HCT116 (cell line): Measurements from ENCODE around the gene ITGA1. TPM values are rescaled to one million over a fixed set of nuclear protein-coding genes. Genes with fewer than 3 reads are reported as not detected.

ENCODE experiments used
- ATAC-seq: fragments of 200-7000 bp; cut with Tn5 transposase; 2 replicates; pipeline ENCODE4 v1.9.1; 2020; ENCODE audit warnings: mild to moderate bottlenecking, moderate library complexity
- BruUV-seq: library from RNA; stranded (reverse); fragments of 400-500 nt; replicated peaks from 2 replicates; lab custom pipeline; 2021; lab: Mats Ljungman, UMichigan
- CTCF ChIA-PET: fragments of 300-600 bp; sonication (Branson Sonifier 250); formaldehyde crosslinking; loops from one replicate; lab custom pipeline; 2021; ENCODE audit warnings: antibody characterized with exemption; lab: Charles Lee
- POLR2A ChIA-PET: fragments of 300-600, 350-600 bp; sonication (Branson Sonifier 250); formaldehyde crosslinking; loops from one replicate; lab custom pipeline; 2021; ENCODE audit warnings: antibody characterized with exemption; lab: Charles Lee
- RAD21 ChIA-PET, 2 experiments: fragments of 300-600 bp; sonication (Branson Sonifier 250); formaldehyde crosslinking; loops; one replicate each; lab custom pipeline; 2023; ENCODE audit warnings: low total read pairs in 2 of 2; ENCODE audit not compliant: uncharacterized antibody in 2 of 2, unreplicated experiment in 2 of 2, low non-redundant PET in 1 of 2; lab: Charles Lee
- DNase-seq: peaks from one replicate; pipeline ENCODE4 v3.0.0-alpha.2; 2010; ENCODE audit warnings: low read depth, low spot score
- H2AFZ ChIP-seq: fragments of 200-600 bp; shearing (Covaris generic), sonication (generic); 2 replicates; pipeline ENCODE4 v1.6.1; 2017; ENCODE audit warnings: low read depth, mixed run types, mixed read lengths, antibody characterized with exemption, low read length; ENCODE audit not compliant: poor library complexity, severe bottlenecking
- H3K27ac ChIP-seq: 2 replicates; pipeline ENCODE4 v1.5.1; 2012; ENCODE audit warnings: low read depth, low read length
- H3K27me3 ChIP-seq: fragments of 200-600 bp; sonication (generic); 2 replicates; pipeline ENCODE4 v1.6.1; 2016; ENCODE audit warnings: mixed run types, low read length, mixed read lengths; ENCODE audit not compliant: insufficient read depth
- H3K36me3 ChIP-seq, 2 experiments: fragments of 200-500 bp in 1 of 2; fragments of 200-600 bp in 1 of 2; sonication (Bioruptor generic) in 1 of 2; sonication (generic) in 1 of 2; 2 replicates each; pipeline versions ENCODE4 v1.5.1 to v1.6.1; 2014 to 2016; ENCODE audit warnings: low read length in 2 of 2, inconsistent platforms in 1 of 2, mixed read lengths in 1 of 2, mixed run types in 1 of 2; ENCODE audit not compliant: insufficient read depth in 2 of 2, control insufficient read depth in 1 of 2
- H3K4me1 ChIP-seq, 2 experiments: fragments of 200-600 bp in 1 of 2; sonication (generic) in 1 of 2; 2 replicates each; pipeline versions ENCODE4 v1.5.1 to v1.6.1; 2012 to 2017; ENCODE audit warnings: low read length in 2 of 2, inconsistent platforms in 1 of 2, mild to moderate bottlenecking in 1 of 2, mixed read lengths in 1 of 2, mixed run types in 1 of 2, moderate library complexity in 1 of 2; ENCODE audit not compliant: insufficient read depth in 2 of 2, control insufficient read depth in 1 of 2
- H3K4me2 ChIP-seq: fragments of 200-600 bp; sonication (generic); 2 replicates; pipeline ENCODE4 v1.6.1; 2017; ENCODE audit warnings: mixed run types, low read length, mixed read lengths
- H3K4me3 ChIP-seq, 2 experiments: fragments of 200-600 bp in 1 of 2; sonication (generic) in 1 of 2; replicated peaks in 1 of 2; 2 replicates each; pipeline ENCODE4 v1.5.1; 2011 to 2016; ENCODE audit warnings: low read length in 2 of 2, control low read depth in 1 of 2, low read depth in 1 of 2, mild to moderate bottlenecking in 1 of 2, mixed read lengths in 1 of 2, mixed run types in 1 of 2
- H3K79me2 ChIP-seq: fragments of 200-600 bp; sonication (generic); 2 replicates; pipeline ENCODE4 v1.6.1; 2017; ENCODE audit warnings: mild to moderate bottlenecking, mixed run types, low read length, moderate library complexity, mixed read lengths; ENCODE audit not compliant: insufficient read depth
- H3K9ac ChIP-seq: fragments of 200-600 bp; sonication (generic); 2 replicates; pipeline ENCODE4 v1.6.1; 2016; ENCODE audit warnings: low read length, mixed read lengths
- H3K9me2 ChIP-seq: fragments of 200-600 bp; sonication (generic), shearing (Covaris generic); 2 replicates; pipeline ENCODE4 v1.6.1; 2017; ENCODE audit warnings: mixed run types, mild to moderate bottlenecking, moderate library complexity; ENCODE audit not compliant: insufficient read depth
- H3K9me3 ChIP-seq, 2 experiments: fragments of 200-500 bp in 1 of 2; fragments of 200-600 bp in 1 of 2; sonication (Bioruptor generic) in 1 of 2; sonication (generic) in 1 of 2; 2 replicates each; pipeline ENCODE4 v1.6.1; 2014 to 2017; ENCODE audit warnings: low read length in 2 of 2, mixed read lengths in 2 of 2, inconsistent platforms in 1 of 2, low read depth in 1 of 2, mild to moderate bottlenecking in 1 of 2, mixed run types in 1 of 2, moderate library complexity in 1 of 2; ENCODE audit not compliant: control insufficient read depth in 1 of 2, insufficient read depth in 1 of 2
- H4K20me1 ChIP-seq: fragments of 200-600 bp; sonication (generic), shearing (Covaris generic); 2 replicates; pipeline ENCODE4 v1.6.1; 2017; ENCODE audit warnings: mixed run types, mild to moderate bottlenecking, moderate library complexity; ENCODE audit not compliant: insufficient read depth
- EZH2phosphoT487 ChIP-seq: fragments of 200-600 bp; IDR thresholded peaks from 2 replicates; pipeline ENCODE4 v1.6.1; 2018; ENCODE audit warnings: antibody characterized with exemption, borderline replicate concordance
- POLR2AphosphoS5 ChIP-seq: IDR thresholded peaks from 2 replicates; pipeline ENCODE4 v1.6.1; 2011; ENCODE audit warnings: mild to moderate bottlenecking, low read depth, low read length, moderate library complexity
- SRF ChIP-seq: IDR thresholded peaks from 2 replicates; pipeline ENCODE4 v1.6.1; 2012; ENCODE audit warnings: low read depth
- YY1 ChIP-seq: IDR thresholded peaks from 2 replicates; pipeline ENCODE4 v1.6.1; 2011; ENCODE audit warnings: low read length, low read depth, moderate library complexity, mild to moderate bottlenecking; ENCODE audit not compliant: insufficient replicate concordance; ENCODE audit errors: extremely low read depth
- ZNF274 ChIP-seq: fragments of 200-500 bp; sonication (Bioruptor generic); IDR thresholded peaks from 2 replicates; pipeline ENCODE4 v1.6.1; 2014; ENCODE audit warnings: mild to moderate bottlenecking, low read depth, low read length, inconsistent platforms
- intact Hi-C: fragments of 100-400 bp; cut with micrococcal nuclease; formaldehyde crosslinking; loops from 2 replicates; pipeline ENCODE4 v1.10.0; 2022
- total RNA-seq: library from RNA; stranded (reverse); gene quantifications from one replicate; pipeline ENCODE4 v1.2.1, GENCODE V29; 2021; ENCODE audit not compliant: unreplicated experiment
- TF ChIP-seq, protein P1 (sequence below): IDR thresholded peaks from 2 replicates; pipeline ENCODE4 v1.6.1; 2011; ENCODE audit warnings: mild to moderate bottlenecking, low read length, moderate library complexity; ENCODE audit not compliant: insufficient replicate concordance; ENCODE audit errors: extremely low read depth
- TF ChIP-seq, protein P2 (sequence below): IDR thresholded peaks from 2 replicates; pipeline ENCODE4 v1.6.1; 2012
- TF ChIP-seq, protein P3 (sequence below), 3 experiments: fragments of 200-600 bp in 1 of 3; sonication (generic) in 1 of 3; IDR thresholded peaks in 2 of 3; conservative IDR thresholded peaks in 1 of 3; 2 replicates each; pipeline ENCODE4 v1.5.1; 2012 to 2017; ENCODE audit warnings: low read depth in 2 of 3, low read length in 2 of 3, antibody characterized with exemption in 1 of 3, borderline replicate concordance in 1 of 3, control low read depth in 1 of 3, mild to moderate bottlenecking in 1 of 3, mixed read lengths in 1 of 3, mixed run types in 1 of 3, moderate library complexity in 1 of 3; ENCODE audit not compliant: insufficient read depth in 1 of 3

The ITGA1 gene
- total RNA-seq, 1 experiment from 2014 or later, result 1.8 TPM

DNA sequence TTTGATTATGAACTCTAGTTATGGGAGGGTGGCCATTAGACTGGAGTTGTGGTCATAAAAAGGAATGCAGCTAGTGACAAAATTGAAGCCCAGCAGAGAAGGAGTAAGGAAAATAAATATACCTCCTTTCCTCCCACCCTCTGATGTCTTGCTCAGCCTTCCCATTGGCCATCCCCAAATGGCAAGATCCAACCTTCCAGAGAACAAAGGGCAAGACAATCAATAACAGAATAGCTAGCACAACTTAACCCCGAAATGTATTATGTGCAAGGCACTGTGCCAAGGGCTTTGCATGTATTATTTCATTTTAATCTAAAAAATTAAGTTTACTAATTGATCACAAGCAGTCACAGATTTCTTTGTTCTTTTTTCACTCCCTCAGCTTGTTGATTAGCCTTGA, 3.6 kb downstream of the ITGA1 start:
- CTCF ChIA-PET, result no interaction called here
- H4K20me1 ChIP-seq, result no peaks in the 10 kb centered on the region
- no peak overlapping the region for H3K27ac ChIP-seq
- H3K4me2 ChIP-seq, result no peak overlapping the region
- H3K27me3 ChIP-seq, result no peaks in the 10 kb centered on the region
- no peaks in the 10 kb centered on the region for H3K9me2 ChIP-seq
- H3K9me3 ChIP-seq, result no peaks in the 10 kb centered on the region
- DNase-seq (no peak), ATAC-seq (no peak)
- H3K9ac ChIP-seq, result no peak overlapping the region
- TF ChIP-seq, protein P1, sequence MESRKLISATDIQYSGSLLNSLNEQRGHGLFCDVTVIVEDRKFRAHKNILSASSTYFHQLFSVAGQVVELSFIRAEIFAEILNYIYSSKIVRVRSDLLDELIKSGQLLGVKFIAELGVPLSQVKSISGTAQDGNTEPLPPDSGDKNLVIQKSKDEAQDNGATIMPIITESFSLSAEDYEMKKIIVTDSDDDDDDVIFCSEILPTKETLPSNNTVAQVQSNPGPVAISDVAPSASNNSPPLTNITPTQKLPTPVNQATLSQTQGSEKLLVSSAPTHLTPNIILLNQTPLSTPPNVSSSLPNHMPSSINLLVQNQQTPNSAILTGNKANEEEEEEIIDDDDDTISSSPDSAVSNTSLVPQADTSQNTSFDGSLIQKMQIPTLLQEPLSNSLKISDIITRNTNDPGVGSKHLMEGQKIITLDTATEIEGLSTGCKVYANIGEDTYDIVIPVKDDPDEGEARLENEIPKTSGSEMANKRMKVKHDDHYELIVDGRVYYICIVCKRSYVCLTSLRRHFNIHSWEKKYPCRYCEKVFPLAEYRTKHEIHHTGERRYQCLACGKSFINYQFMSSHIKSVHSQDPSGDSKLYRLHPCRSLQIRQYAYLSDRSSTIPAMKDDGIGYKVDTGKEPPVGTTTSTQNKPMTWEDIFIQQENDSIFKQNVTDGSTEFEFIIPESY, result no peak
- TF ChIP-seq YY1 (no peak), ZNF274 (no peak), POLR2AphosphoS5 (no peak), SRF (no peak)
- TF ChIP-seq, protein P2, sequence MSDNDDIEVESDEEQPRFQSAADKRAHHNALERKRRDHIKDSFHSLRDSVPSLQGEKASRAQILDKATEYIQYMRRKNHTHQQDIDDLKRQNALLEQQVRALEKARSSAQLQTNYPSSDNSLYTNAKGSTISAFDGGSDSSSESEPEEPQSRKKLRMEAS, result no peak
- H3K4me1 ChIP-seq, result peaks cover 13 to 19% of the 10 kb centered on the region in 2 experiments; a peak in 3 of 4 replicates
- intact Hi-C loops, result no loop called here
- no peaks in the 10 kb centered on the region for H3K36me3 ChIP-seq
- H3K79me2 ChIP-seq, result no peaks in the 10 kb centered on the region; the same call in 1 of the 2 replicates
- H2AFZ ChIP-seq, result no peak overlapping the region
- POLR2A ChIA-PET, result no interaction called here
- BruUV-seq, result no TSS peak
- H3K4me3 ChIP-seq, result no peak overlapping the region
- RAD21 ChIA-PET, result no interaction called here

DNA sequence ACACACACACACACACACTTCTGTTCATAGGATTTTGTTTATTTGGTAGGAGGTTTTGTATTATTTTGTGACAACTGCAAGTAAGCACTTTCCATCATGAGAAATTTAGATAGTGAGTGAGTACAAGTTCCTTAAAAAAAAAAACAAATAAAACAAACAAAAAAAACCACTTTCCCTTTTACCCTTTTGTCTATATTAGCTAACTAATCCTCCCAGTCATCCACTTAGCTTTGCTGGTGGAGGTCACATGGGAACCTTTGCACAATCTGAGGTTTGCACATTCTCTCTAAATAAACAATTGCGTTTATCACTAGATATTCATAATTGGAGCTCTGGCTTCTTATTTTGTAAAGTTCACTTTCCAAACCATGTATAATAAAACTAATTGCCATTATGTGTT, 6.8 kb downstream of the ITGA1 start:
- BruUV-seq, result no TSS peak
- no peak for DNase-seq
- no peak overlapping the region for H3K9ac ChIP-seq
- TF ChIP-seq SRF, result no peak
- TF ChIP-seq EZH2phosphoT487, result no peak
- TF ChIP-seq, protein P3, sequence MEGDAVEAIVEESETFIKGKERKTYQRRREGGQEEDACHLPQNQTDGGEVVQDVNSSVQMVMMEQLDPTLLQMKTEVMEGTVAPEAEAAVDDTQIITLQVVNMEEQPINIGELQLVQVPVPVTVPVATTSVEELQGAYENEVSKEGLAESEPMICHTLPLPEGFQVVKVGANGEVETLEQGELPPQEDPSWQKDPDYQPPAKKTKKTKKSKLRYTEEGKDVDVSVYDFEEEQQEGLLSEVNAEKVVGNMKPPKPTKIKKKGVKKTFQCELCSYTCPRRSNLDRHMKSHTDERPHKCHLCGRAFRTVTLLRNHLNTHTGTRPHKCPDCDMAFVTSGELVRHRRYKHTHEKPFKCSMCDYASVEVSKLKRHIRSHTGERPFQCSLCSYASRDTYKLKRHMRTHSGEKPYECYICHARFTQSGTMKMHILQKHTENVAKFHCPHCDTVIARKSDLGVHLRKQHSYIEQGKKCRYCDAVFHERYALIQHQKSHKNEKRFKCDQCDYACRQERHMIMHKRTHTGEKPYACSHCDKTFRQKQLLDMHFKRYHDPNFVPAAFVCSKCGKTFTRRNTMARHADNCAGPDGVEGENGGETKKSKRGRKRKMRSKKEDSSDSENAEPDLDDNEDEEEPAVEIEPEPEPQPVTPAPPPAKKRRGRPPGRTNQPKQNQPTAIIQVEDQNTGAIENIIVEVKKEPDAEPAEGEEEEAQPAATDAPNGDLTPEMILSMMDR (IDR thresholded peaks at IDR 0.05 in 2 of 3, conservative IDR thresholded peaks at IDR 0.05 in 1 of 3; ENCODE audit: borderline replicate concordance in 1 of 3, insufficient read depth in 1 of 3, low read depth in 2 of 3, low read length in 2 of 3), result no peak
- TF ChIP-seq, all 23 proteins: peak for 0
- Histone ChIP-seq H3K4me1 (peaks cover 0 to 8% of the 10 kb centered on the region in 2 experiments; a peak in 1 of 4 replicates), H3K4me2 (no peak overlapping the region), H4K20me1 (no peaks in the 10 kb centered on the region), H3K9me3 (no peaks in the 10 kb centered on the region), H3K36me3 (no peaks in the 10 kb centered on the region), H3K9me2 (no peaks in the 10 kb centered on the region), H3K4me3 (no peak overlapping the region), H3K79me2 (no peaks in the 10 kb centered on the region; the same call in 1 of the 2 replicates), H3K27me3 (no peaks in the 10 kb centered on the region), H3K27ac (no peak overlapping the region), H2AFZ (no peak overlapping the region)
- intact Hi-C loops, result no loop called here
- POLR2A ChIA-PET, result no interaction called here
- CTCF ChIA-PET, result no interaction called here
- RAD21 ChIA-PET, result no interaction called here
- no peak for ATAC-seq
